ENCODE measurements around the gene SLC22A12.

- no peak for TF ChIP-seq POLR2A (IDR thresholded peaks at IDR 0.05)
- no peak for TF ChIP-seq CTCF (IDR thresholded peaks at IDR 0.05)
Observed at GRCh38 chr11:64642418-64642735, 51.4 kb downstream of the SLC22A12 start.
